AG04450 (cell line): ENCODE data around the gene CLEC7A. TPM values are rescaled to one million over a fixed set of nuclear protein-coding genes. Genes with fewer than 3 reads are reported as not detected.

Experiments
- CTCF ChIA-PET: fragments of 300-600, 350-600 bp; formaldehyde crosslinking; extraction: SDS; loops from one replicate; lab custom pipeline; 2022; ENCODE audit warnings: antibody characterized with exemption, inconsistent platforms; lab: Charles Lee
- POLR2A ChIA-PET: fragments of 350-600 bp; formaldehyde crosslinking; extraction: SDS; loops from one replicate; lab custom pipeline; 2021; ENCODE audit warnings: antibody characterized with exemption, inconsistent platforms; lab: Yijun Ruan, JAX
- DNase-seq: peaks from one replicate; pipeline ENCODE4 v3.0.0-alpha.2; 2011; ENCODE audit warnings: low read depth, low spot score
- H3K27ac ChIP-seq: one replicate; pipeline ENCODE4 v1.5.1; 2012; ENCODE audit warnings: low read depth, low read length, control low read depth
- H3K27me3 ChIP-seq: one replicate; pipeline ENCODE4 v1.6.0; 2012; ENCODE audit warnings: low read length; ENCODE audit not compliant: control insufficient read depth, insufficient read depth
- H3K4me3 ChIP-seq: 2 replicates; pipeline ENCODE4 v1.5.1; 2011; ENCODE audit warnings: mild to moderate bottlenecking, low read depth, low read length, control low read depth
- H3K9me3 ChIP-seq: 2 replicates; pipeline ENCODE4 v1.5.1; 2012; ENCODE audit warnings: low read length; ENCODE audit not compliant: control insufficient read depth, insufficient read depth
- polyA plus RNA-seq: library from polyadenylated mRNA; depleted of rRNA; stranded (reverse); fragments of >200 nt; gene quantifications from 2 replicates; pipeline ENCODE4 v1.2.3, GENCODE V29; 2011
- TF ChIP-seq, protein P1 (sequence below): IDR thresholded peaks from 2 replicates; pipeline ENCODE4 v1.5.1; 2011; ENCODE audit warnings: low read depth, low read length, control low read depth, inconsistent platforms

CLEC7A gene
- polyA plus RNA-seq, 1 experiment = not detected

- DNase-seq = no peak
- H3K4me3 ChIP-seq = no peak overlapping the region
- POLR2A ChIA-PET = no interaction called here
- no peak overlapping the region for H3K27ac ChIP-seq
- H3K9me3 ChIP-seq = no peaks in the 10 kb centered on the region
- CTCF ChIA-PET = interaction anchor here (1.0 to 1.7 kb wide), 3 partner anchors 15 to 425 kb away, joined by 3 to 6 read pairs (median 3); no protein-coding TSS in a partner anchor
- TF ChIP-seq, protein P1, sequence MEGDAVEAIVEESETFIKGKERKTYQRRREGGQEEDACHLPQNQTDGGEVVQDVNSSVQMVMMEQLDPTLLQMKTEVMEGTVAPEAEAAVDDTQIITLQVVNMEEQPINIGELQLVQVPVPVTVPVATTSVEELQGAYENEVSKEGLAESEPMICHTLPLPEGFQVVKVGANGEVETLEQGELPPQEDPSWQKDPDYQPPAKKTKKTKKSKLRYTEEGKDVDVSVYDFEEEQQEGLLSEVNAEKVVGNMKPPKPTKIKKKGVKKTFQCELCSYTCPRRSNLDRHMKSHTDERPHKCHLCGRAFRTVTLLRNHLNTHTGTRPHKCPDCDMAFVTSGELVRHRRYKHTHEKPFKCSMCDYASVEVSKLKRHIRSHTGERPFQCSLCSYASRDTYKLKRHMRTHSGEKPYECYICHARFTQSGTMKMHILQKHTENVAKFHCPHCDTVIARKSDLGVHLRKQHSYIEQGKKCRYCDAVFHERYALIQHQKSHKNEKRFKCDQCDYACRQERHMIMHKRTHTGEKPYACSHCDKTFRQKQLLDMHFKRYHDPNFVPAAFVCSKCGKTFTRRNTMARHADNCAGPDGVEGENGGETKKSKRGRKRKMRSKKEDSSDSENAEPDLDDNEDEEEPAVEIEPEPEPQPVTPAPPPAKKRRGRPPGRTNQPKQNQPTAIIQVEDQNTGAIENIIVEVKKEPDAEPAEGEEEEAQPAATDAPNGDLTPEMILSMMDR = no peak
- H3K27me3 ChIP-seq = no peaks in the 10 kb centered on the region
Observed at GRCh38 chr12:10174986-10175614, 45.1 kb upstream of the CLEC7A start.

DNA sequence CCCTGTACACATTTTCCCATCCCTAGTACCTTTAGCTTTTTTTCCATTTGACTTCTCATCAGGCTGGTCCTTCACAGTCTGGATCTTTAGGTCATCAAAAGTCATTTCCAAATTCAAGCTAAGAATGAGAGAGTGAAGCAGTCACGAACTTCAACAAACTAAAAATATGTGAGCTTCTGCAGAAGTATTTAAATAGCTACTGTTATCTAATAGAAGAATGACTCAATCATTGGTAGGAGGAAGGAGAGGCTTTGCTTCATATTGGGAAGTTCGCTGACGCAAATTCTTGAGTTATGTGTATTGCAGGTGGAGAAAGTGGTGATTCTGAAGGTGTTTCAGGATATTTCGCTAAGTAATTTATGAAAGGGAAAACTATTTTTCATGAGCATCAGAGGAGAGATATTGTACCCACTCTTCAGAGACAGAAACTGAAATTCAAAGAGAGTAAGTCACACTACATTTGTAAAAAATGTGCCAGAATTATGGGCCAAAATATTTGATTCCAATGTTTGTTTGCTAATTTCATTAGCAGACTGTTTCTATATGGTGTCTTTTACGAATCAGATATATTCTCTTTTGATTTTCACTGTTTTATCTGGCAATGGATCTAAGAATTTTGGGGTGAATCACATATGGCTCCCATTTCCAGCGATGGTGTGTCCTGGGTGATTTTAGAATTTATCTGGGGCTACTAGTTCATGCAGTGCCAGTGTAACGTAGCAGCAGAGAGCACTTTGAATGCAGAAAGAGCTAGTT, 42.2 kb upstream of the CLEC7A start, which contains the start of gene OLR1:
TSS of gene OLR1 (minus strand) at position 160 of the 756 bp plus-strand sequence. CDS start at position 105, 55 bp downstream.
- Histone ChIP-seq H3K9me3 (no peaks in the 10 kb centered on the region), H3K27ac (no peak within 1 kb of the TSS), H3K4me3 (no peak within 1 kb of the TSS), H3K27me3 (no peaks in the 10 kb centered on the region)
- ChIA-PET POLR2A (interaction anchor here (1.2 kb wide), 1 partner anchor 12 kb away, joined by 6 read pairs; no protein-coding TSS in a partner anchor), CTCF (interaction anchor here (0.8 to 1.8 kb wide), 5 partner anchors 9 to 162 kb away, joined by 3 to 10 read pairs (median 4); partner anchors contain the start of gene CLEC12B)
- DNase-seq = no peak
- TF ChIP-seq, protein P1 = no peak

- TF ChIP-seq, protein P1 = no peak
- Histone ChIP-seq H3K27me3 (no peaks in the 10 kb centered on the region), H3K27ac (no peak overlapping the region), H3K4me3 (no peak overlapping the region), H3K9me3 (no peaks in the 10 kb centered on the region)
- ChIA-PET POLR2A (interaction anchor here (0.6 to 3.8 kb wide), 4 partner anchors 13 to 773 kb away, joined by 3 to 24 read pairs (median 10); partner anchors contain the start of gene GABARAPL1), CTCF (interaction anchor here (0.6 to 1.9 kb wide), 3 partner anchors 13 to 162 kb away, joined by 3 to 18 read pairs (median 3); no protein-coding TSS in a partner anchor)
- no peak for DNase-seq
Observed at GRCh38 chr12:10170216-10170615, 40.2 kb upstream of the CLEC7A start.

GRCh38 chr12:10169104-10169503, 39.1 kb upstream of the CLEC7A start:
- CTCF ChIA-PET = interaction anchor here (0.7 to 1.9 kb wide), 3 partner anchors 15 to 373 kb away, joined by 3 to 18 read pairs (median 5); no protein-coding TSS in a partner anchor
- Histone ChIP-seq H3K27me3 (no peaks in the 10 kb centered on the region), H3K9me3 (no peaks in the 10 kb centered on the region), H3K4me3 (no peak overlapping the region; the same call in 1 of the 2 replicates), H3K27ac (peak overlapping the region; percentile 34)
- TF ChIP-seq, protein P1 = no peak
- peak; percentile 62 for DNase-seq
- POLR2A ChIA-PET = interaction anchor here (0.7 to 3.8 kb wide), 3 partner anchors 14 to 44 kb away, joined by 3 to 24 read pairs (median 18); partner anchors contain the start of gene GABARAPL1
